ENCODE measurements around the gene MICU1.
A peak's percentile ranks its signal among the peaks of the same experiment; 100 is the strongest.

The MICU1 gene

GRCh38 chr10:72336259-72337038 lies 289.4 kb downstream of the MICU1 start:
- H3K4me2 ChIP-seq (ENCODE audit: low read depth, low read length, poor library complexity, severe bottlenecking): no peak overlapping the region
- H3K9me2 ChIP-seq (replicated peaks; ENCODE audit: insufficient read depth, low read length): no peaks in the 10 kb centered on the region
- H3K9me3 ChIP-seq (ENCODE audit: insufficient read depth, low read length): no peaks in the 10 kb centered on the region
- H3K27me3 ChIP-seq (ENCODE audit: low read length): no peaks in the 10 kb centered on the region
- no peak overlapping the region for H2AFZ ChIP-seq (ENCODE audit: low read depth, low read length, severe bottlenecking)
- H3F3A ChIP-seq (ENCODE audit: insufficient read depth): peaks cover 29% of the 10 kb centered on the region
- H3K79me2 ChIP-seq (ENCODE audit: insufficient read depth, low read length): no peaks in the 10 kb centered on the region
- H4K20me1 ChIP-seq (ENCODE audit: low read depth, low read length): no peaks in the 10 kb centered on the region
- TF ChIP-seq CTCF (IDR thresholded peaks at IDR 0.05; ENCODE audit: insufficient read depth, low read length, poor library complexity, severe bottlenecking) (no peak), EZH2phosphoT487 (conservative IDR thresholded peaks at IDR 0.05; ENCODE audit: low read length) (no peak)
- H3K9ac ChIP-seq (ENCODE audit: low read length): no peak overlapping the region
- H3K4me3 ChIP-seq (ENCODE audit: insufficient read depth, low read length, poor library complexity, severe bottlenecking): no peak overlapping the region
- H3K27ac ChIP-seq (ENCODE audit: low read depth, low read length): peak overlapping the region; percentile 92; the same call in 1 of the 2 replicates
- no peaks in the 10 kb centered on the region; the same call in 1 of the 2 replicates for H3K36me3 ChIP-seq (ENCODE audit: low read length)

- no peak for TF ChIP-seq EZH2phosphoT487 (conservative IDR thresholded peaks at IDR 0.05; ENCODE audit: low read length)
- no peak for TF ChIP-seq CTCF (IDR thresholded peaks at IDR 0.05; ENCODE audit: insufficient read depth, low read length, poor library complexity, severe bottlenecking)
- Histone ChIP-seq H3K9me2 (replicated peaks; ENCODE audit: insufficient read depth, low read length) (no peaks in the 10 kb centered on the region), H3K79me2 (ENCODE audit: insufficient read depth, low read length) (no peaks in the 10 kb centered on the region), H3K9me3 (ENCODE audit: insufficient read depth, low read length) (no peaks in the 10 kb centered on the region), H3K4me3 (ENCODE audit: insufficient read depth, low read length, poor library complexity, severe bottlenecking) (no peak overlapping the region), H3K4me2 (ENCODE audit: low read depth, low read length, poor library complexity, severe bottlenecking) (peak overlapping the region; percentile 30), H2AFZ (ENCODE audit: low read depth, low read length, severe bottlenecking) (no peak overlapping the region), H3K9ac (ENCODE audit: low read length) (peak overlapping the region; percentile 44; the same call in 1 of the 2 replicates), H3K36me3 (ENCODE audit: low read length) (no peaks in the 10 kb centered on the region; the same call in 1 of the 2 replicates), H3K27me3 (ENCODE audit: low read length) (no peaks in the 10 kb centered on the region), H4K20me1 (ENCODE audit: low read depth, low read length) (no peaks in the 10 kb centered on the region), H3K27ac (ENCODE audit: low read depth, low read length) (peak overlapping the region; percentile 92), H3F3A (ENCODE audit: insufficient read depth) (peaks cover 29% of the 10 kb centered on the region)
These were observed 290.3 kb downstream of the MICU1 start for GRCh38 chr10:72335394-72336258.

GRCh38 chr10:72334825-72335393 lies 291.0 kb downstream of the MICU1 start:
- Histone ChIP-seq H3K9me2 (replicated peaks; ENCODE audit: insufficient read depth, low read length) (no peaks in the 10 kb centered on the region), H3F3A (ENCODE audit: insufficient read depth) (peaks cover 34% of the 10 kb centered on the region), H3K9ac (ENCODE audit: low read length) (peak overlapping the region; percentile 44), H3K36me3 (ENCODE audit: low read length) (no peaks in the 10 kb centered on the region; the same call in 1 of the 2 replicates), H3K9me3 (ENCODE audit: insufficient read depth, low read length) (no peaks in the 10 kb centered on the region), H4K20me1 (ENCODE audit: low read depth, low read length) (no peaks in the 10 kb centered on the region), H2AFZ (ENCODE audit: low read depth, low read length, severe bottlenecking) (no peak overlapping the region), H3K79me2 (ENCODE audit: insufficient read depth, low read length) (no peaks in the 10 kb centered on the region), H3K27ac (ENCODE audit: low read depth, low read length) (peak overlapping the region; percentile 92), H3K27me3 (ENCODE audit: low read length) (no peaks in the 10 kb centered on the region), H3K4me2 (ENCODE audit: low read depth, low read length, poor library complexity, severe bottlenecking) (peak overlapping the region; percentile 45), H3K4me3 (ENCODE audit: insufficient read depth, low read length, poor library complexity, severe bottlenecking) (no peak overlapping the region)
- TF ChIP-seq CTCF (IDR thresholded peaks at IDR 0.05; ENCODE audit: insufficient read depth, low read length, poor library complexity, severe bottlenecking) (no peak), EZH2phosphoT487 (conservative IDR thresholded peaks at IDR 0.05; ENCODE audit: low read length) (no peak)

All from SU-DHL-6 (cell line).